NCI-H526 (cell line): ENCODE results near the gene CACNB4.
"Not testable (repeated sequence)": the region's sequence is repeated elsewhere in the genome, so short reads cannot be mapped to it uniquely, and the experiment has no call there.

Experiments used
- DNase-seq, 2 experiments: peaks; one replicate each; lab custom pipeline; 2025; lab: John Stamatoyannopoulos, UW

The CACNB4 gene

DNA sequence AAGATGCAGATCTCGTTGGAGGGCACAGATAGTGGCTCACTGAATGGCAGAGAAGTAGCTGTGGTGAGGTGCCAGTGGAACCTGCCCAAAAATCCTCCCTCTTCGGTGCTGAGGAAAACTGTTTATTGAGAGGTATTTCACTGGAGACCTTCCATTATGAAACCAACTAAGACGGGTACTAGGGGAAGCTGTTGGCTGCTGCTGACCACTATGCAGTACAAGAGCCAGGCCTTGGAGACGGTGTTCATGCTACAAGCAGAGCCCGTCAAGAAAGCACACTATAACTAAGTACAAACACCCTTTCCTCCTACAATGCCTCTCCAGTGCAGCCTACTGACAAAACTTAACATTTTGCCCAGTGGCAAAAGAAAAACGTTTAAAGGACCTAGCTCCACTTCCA is 275.2 kb downstream of the CACNB4 start:
- peak in 1 of 2 experiments; percentile 30 for DNase-seq

DNA sequence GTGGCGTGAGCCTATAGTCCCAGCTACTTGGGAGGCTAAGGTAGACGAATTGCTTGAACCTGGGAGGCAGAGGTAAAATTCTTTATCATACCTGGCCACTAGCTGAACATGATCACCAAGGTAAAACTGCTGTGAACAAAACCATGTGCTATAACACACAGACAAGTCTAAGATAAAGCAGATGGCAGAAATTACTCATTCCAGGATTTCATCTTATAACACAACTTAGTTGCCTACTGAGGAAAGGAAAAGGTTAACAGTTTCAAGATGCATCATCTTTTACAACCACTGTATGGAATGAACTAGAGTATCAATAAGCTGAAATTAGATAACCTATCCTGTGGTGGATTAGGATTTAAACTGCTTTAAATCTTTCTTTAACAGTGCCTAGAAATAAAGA is 278.9 kb downstream of the CACNB4 start:
- no peak for DNase-seq

DNA sequence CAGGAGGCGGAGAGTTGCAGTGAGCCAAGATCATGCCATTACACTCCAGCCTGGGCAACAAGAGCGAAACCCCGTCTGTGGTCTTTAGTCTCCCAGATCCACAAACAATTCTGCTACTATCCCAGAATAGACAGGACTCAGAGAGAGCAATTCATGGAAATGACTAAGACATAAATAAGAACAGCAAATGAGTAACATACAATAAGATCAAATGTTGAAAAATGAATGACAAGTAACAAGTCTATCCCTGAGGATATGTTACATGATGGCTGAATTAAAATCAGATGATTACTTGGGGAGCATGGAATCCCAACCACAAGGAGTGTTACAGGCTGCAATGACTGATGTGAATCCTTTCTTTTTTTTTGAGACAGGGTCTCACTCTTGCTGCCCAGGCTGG is 280.9 kb downstream of the CACNB4 start:
- DNase-seq, result no peak

DNA sequence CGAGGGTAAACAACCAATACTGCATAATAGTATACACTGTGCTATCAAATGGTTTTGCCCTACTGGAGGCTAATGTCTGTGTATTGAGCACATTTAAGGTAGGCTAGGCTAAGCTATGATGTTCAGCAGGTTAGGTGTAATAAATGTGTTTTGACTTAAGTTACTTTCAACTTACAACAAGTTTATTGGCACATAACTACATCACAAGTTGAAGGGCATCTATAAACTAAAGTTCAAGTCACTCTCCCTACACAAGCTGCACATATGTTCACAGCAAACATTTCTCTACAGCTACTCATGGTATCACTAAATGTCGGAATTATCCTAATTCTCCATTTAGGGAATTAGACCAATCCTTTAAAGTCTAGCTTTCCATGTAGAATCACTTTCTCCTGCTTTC is 282.0 kb downstream of the CACNB4 start:
- DNase-seq, result no peak

- no peak for DNase-seq
Measured at GRCh38 chr2:151815821-151816489, 282.9 kb downstream of the CACNB4 start.

DNA sequence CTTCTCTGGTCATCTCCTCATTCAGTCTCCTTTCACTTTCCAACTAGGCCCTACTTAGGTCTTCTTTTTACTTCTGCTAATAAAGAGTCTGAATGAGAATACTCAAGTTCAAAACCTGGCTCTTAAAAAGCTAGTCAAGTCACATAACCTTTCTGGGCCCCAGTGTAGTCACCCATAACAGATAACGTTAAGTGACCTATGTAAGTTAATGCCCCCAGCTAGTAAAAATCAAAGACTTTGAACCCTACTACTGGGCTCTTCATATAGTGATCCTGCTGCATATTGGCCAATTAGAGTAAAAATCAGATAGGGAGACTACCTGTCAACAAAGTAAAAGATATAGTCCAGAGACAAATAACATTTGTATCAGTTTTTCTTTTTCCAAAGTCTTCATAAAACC is 288.4 kb downstream of the CACNB4 start:
- no peak for DNase-seq

GRCh38 chr2:151809073-151809383 is 289.8 kb downstream of the CACNB4 start:
- DNase-seq, result no peak

- peak; percentile 48 to 72 for DNase-seq
Measured at GRCh38 chr2:151808258-151809072, 290.4 kb downstream of the CACNB4 start.

- no peak for DNase-seq
Measured at GRCh38 chr2:151805961-151806360, 292.9 kb downstream of the CACNB4 start.

DNA sequence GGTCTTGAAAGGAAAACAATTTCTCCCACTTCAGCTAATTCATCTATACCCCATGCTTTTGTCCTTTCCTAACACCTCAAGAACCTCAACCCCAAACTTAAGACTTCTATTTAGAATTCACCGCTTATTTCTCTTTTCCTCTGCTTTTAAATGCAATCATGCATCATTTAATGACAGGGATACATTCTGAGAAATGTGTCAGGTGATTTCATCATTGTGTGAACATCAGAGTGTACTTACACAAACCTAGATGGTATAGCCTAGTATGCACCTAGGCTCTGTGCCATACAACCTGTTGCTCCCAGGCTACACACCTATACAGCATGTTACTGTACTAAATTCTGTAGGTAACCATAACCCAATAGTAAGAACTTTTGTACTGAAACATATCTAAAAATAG is 293.5 kb downstream of the CACNB4 start:
- no peak for DNase-seq

DNA sequence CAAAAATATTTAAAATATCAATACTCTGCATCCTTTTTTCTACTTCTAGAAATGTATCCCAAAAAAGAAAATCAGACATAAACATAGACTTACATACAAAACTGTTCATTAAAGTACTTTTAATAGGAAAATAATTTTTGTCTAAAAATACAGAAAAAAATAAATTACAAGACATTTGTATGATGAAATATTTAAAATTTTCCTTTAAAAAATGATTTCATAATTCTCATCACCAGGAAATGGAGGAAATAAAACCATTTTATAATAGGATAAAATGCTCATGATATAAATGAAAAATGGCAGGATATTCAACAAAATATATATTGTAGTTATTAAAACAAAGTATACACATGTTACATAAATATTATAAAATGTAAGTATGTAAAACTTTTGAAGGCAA is 295.0 kb downstream of the CACNB4 start:
- DNase-seq, result no peak

- no peak for DNase-seq
Measured at GRCh38 chr2:151802315-151802714, 296.5 kb downstream of the CACNB4 start.

- DNase-seq, result no peak
Measured at GRCh38 chr2:151799886-151800292, 299.0 kb downstream of the CACNB4 start.

- DNase-seq, result no peak
Measured at GRCh38 chr2:151796774-151797173, 302.1 kb downstream of the CACNB4 start.

DNA sequence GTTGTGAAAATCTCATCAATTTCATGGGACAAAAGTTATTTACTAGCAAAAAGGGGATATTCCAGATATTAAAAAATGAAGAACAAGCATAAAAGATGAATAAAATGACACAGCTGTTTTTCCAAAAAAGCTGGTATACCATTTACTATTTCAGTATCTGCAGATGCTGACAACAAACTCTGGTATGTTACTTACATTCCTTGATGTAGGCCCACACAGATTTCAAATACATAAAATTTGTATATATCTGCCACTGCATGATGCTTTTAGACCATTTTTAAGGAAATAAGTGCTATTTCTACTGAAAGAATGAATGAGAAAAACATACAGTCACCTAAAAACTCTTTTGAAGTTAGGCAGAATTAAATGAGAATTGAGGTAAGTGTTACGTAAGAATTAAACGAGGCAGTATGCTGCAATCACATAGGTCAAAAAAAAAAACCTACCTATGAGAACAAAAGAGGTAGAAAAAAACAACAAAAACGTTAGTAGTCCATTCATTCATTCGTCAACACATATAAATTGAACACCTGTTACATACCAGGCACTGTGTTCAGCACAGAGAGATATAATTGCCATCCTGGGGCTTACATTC is 303.1 kb downstream of the CACNB4 start:
- DNase-seq, result no peak

GRCh38 chr2:151794422-151794821 is 304.4 kb downstream of the CACNB4 start:
- DNase-seq, result not testable (repeated sequence)

GRCh38 chr2:151793123-151793522 is 305.7 kb downstream of the CACNB4 start:
- no peak for DNase-seq

GRCh38 chr2:151792589-151792988 is 306.3 kb downstream of the CACNB4 start:
- DNase-seq, result peak in 1 of 2 experiments; percentile 19

DNA sequence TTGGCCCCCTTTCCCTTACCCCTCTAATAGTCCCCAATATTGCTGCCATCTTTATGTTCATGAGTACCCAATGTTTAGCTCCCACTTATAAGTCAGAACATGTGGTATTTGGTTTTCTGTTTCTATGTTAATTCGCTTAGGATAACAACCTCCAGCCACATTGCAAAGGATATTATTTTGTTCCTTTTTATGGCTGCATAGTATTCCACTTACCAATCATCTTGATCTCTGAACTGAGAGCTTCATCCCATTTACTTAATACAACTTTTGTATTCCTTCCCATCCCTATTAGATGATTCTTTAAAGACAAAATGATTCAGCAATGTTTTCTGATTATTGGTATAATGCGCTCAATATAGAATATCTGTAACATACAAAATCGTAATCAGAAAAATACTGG is 307.3 kb downstream of the CACNB4 start:
- no peak for DNase-seq

GRCh38 chr2:151790689-151791088 is 308.2 kb downstream of the CACNB4 start:
- no peak for DNase-seq

- no peak for DNase-seq
Measured at GRCh38 chr2:151789055-151789834, 309.6 kb downstream of the CACNB4 start.

DNA sequence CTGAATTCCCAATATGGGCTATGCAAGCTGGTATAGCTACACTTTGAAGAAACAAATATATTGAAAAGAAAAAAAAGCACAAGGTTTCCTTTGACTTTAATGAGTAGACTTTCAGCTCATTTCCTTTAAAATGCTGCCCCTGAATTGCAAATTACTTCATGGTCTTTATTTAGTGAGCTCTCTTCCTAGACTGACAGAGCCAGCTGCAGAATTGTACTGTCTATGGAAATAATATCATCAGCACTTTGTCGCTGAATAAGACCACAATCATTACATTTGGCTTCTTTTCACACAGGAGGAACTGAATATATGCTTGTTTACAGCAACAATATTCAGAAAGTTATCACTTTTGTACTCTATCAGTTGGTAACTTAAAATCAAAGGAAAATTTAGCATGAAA is 312.4 kb downstream of the CACNB4 start:
- peak in 1 of 2 experiments; percentile 26 for DNase-seq

DNA sequence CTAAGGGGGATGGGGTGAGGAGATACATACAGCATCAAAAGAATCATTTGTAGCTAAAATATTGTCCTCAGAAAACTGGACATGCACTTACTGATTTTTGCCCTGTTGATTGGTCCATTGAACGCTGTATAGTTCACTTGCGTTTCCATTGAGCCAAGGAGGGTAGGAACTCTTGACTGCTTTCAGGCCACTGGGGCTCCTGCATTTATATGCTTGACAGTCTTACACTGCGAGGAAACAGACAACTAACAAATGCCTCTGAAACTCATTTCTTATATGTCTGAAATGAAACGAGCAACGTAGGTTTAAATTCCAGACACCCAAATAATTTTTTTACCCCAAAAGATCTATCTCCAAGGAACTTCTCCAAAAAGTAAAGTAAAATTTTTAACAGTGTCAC is 312.8 kb downstream of the CACNB4 start:
- no peak for DNase-seq
